NAMALWA (cell line): ENCODE results near the gene PTH1R.

Experiments
- DNase-seq: peaks from one replicate; pipeline ENCODE4 v3.0.0-alpha.2; 2015; ENCODE audit warnings: low spot score

Gene PTH1R

GRCh38 chr3:46864061-46864881 lies 13.2 kb upstream of the PTH1R start:
- DNase-seq = no peak

GRCh38 chr3:46865031-46865507 lies 12.5 kb upstream of the PTH1R start:
- no peak for DNase-seq

- DNase-seq = no peak
Observed at GRCh38 chr3:46865546-46865945, 12.0 kb upstream of the PTH1R start.

- no peak for DNase-seq
Observed at GRCh38 chr3:46866032-46866595, 11.4 kb upstream of the PTH1R start.

GRCh38 chr3:46866720-46867549 lies 10.6 kb upstream of the PTH1R start:
- DNase-seq = peak; percentile 56

GRCh38 chr3:46867550-46867898 lies 10.0 kb upstream of the PTH1R start:
- no peak for DNase-seq

- DNase-seq = no peak
Observed at GRCh38 chr3:46868287-46868686, 9.2 kb upstream of the PTH1R start.

- DNase-seq = no peak
Observed at GRCh38 chr3:46868948-46869347, 8.6 kb upstream of the PTH1R start.

- DNase-seq = no peak
Observed at GRCh38 chr3:46869440-46869839, 8.1 kb upstream of the PTH1R start.

- DNase-seq = no peak
Observed at GRCh38 chr3:46870651-46871050, 6.9 kb upstream of the PTH1R start.

- no peak for DNase-seq
Observed at GRCh38 chr3:46871222-46871621, 6.3 kb upstream of the PTH1R start.

- DNase-seq = no peak
Observed at GRCh38 chr3:46873521-46873920, 4.0 kb upstream of the PTH1R start.

GRCh38 chr3:46874430-46874829 lies 3.1 kb upstream of the PTH1R start:
- DNase-seq = no peak

GRCh38 chr3:46875560-46875959 lies 2.0 kb upstream of the PTH1R start:
- no peak for DNase-seq

GRCh38 chr3:46876313-46877300 lies 914 bp upstream of the PTH1R start:
- no peak for DNase-seq

- DNase-seq = no peak
Observed at GRCh38 chr3:46878781-46879436, 1.4 kb downstream of the PTH1R start.

- DNase-seq = no peak
Observed at GRCh38 chr3:46880884-46881595, 3.5 kb downstream of the PTH1R start.

GRCh38 chr3:46881596-46882376 lies 4.3 kb downstream of the PTH1R start:
- no peak for DNase-seq

- DNase-seq = no peak
Observed at GRCh38 chr3:46882377-46883053, 5.0 kb downstream of the PTH1R start.
